ENCODE results near the gene GPR180. TPM values are rescaled to one million over a fixed set of nuclear protein-coding genes. Genes with fewer than 3 reads are reported as not detected.

GPR180 gene
- total and polyA plus RNA-seq, 4 donors, result 1.7 to 7.0 (median 3.9) TPM

DNA sequence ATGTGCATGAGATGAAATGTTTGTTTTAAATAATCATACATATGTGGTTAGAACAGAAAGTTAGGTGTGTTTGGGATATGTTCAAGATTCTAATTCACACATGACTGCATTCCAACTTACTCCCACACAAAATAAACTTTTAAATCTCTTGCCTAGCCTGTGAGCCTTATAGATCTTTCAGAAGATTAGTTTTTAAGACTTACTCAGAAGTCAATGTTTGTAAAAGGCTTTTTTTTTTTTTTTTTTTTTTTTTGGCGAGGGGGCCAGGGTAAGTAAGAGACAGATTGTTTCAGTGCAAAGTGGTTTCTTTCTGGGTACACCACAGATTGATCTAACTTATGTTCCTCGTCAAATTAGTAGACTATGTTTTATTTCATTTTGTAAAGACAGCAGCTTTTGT is 39.1 kb downstream of the GPR180 start:
- TF ChIP-seq, protein P1, sequence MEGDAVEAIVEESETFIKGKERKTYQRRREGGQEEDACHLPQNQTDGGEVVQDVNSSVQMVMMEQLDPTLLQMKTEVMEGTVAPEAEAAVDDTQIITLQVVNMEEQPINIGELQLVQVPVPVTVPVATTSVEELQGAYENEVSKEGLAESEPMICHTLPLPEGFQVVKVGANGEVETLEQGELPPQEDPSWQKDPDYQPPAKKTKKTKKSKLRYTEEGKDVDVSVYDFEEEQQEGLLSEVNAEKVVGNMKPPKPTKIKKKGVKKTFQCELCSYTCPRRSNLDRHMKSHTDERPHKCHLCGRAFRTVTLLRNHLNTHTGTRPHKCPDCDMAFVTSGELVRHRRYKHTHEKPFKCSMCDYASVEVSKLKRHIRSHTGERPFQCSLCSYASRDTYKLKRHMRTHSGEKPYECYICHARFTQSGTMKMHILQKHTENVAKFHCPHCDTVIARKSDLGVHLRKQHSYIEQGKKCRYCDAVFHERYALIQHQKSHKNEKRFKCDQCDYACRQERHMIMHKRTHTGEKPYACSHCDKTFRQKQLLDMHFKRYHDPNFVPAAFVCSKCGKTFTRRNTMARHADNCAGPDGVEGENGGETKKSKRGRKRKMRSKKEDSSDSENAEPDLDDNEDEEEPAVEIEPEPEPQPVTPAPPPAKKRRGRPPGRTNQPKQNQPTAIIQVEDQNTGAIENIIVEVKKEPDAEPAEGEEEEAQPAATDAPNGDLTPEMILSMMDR (IDR thresholded peaks at IDR 0.05; ENCODE audit: control extremely low read depth, extremely low read depth), result no peak
- Histone ChIP-seq H3K27ac (ENCODE audit: low read depth in 1 of 2, low read length in 1 of 2) (no peak overlapping the region), H3K36me3 (ENCODE audit: control insufficient read depth in 4 of 4, insufficient read depth in 4 of 4, low read length in 4 of 4) (no peaks in the 10 kb centered on the region), H3K4me3 (no peak overlapping the region), H3K27me3 (ENCODE audit: control insufficient read depth in 3 of 3, insufficient read depth in 3 of 3, low read length in 2 of 3) (no peaks in the 10 kb centered on the region), H3K4me1 (ENCODE audit: control insufficient read depth in 5 of 5, insufficient read depth in 5 of 5, low read length in 5 of 5) (peaks cover 0 to 25% (median 6%) of the 10 kb centered on the region in 5 donors), H3K9ac (ENCODE audit: insufficient read depth in 1 of 2, low read length in 2 of 2) (no peak overlapping the region), H3K9me3 (ENCODE audit: control insufficient read depth in 4 of 4, insufficient read depth in 3 of 4, low read length in 3 of 4) (no peaks in the 10 kb centered on the region)
- DNase-seq, result peak in 2 of 3 donors; percentile 13 to 59
- no peak for ATAC-seq (ENCODE audit: insufficient read depth, low FRiP score)
- 75 to 83% methylated on average over 2 of the region's 2 CpGs for WGBS, 2 donors

DNA sequence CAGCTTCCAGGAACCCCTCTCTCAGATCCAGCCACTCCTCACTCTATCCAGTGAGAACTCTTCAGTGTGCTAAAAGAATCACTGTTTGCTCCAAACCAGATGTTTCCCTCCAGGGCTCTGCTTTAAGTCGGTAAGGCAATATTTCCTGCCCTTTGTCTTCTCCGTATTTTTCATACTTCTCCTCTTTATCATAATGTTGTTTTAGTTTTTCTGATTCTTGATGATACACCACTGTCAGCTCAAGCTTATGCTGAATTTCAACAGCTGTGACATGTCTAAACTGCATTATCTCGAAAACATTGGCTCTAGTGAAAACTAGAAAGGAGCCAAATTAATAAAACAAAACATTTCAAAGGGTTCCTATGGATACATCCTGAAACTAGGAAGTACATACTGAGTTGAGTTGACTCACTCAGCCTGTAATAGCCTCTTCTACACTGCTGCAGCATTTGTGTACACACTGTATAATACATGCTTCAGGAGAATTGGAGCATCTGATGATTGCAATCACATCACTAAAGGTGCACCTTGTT is 39.8 kb downstream of the GPR180 start:
- H3K27ac ChIP-seq (ENCODE audit: low read depth in 1 of 2, low read length in 1 of 2), result no peak overlapping the region
- DNase-seq (peak; percentile 40 to 97 (median 95)), ATAC-seq (ENCODE audit: insufficient read depth, low FRiP score) (peak; percentile 82)
- no peaks in the 10 kb centered on the region for H3K9me3 ChIP-seq (ENCODE audit: control insufficient read depth in 4 of 4, insufficient read depth in 3 of 4, low read length in 3 of 4)
- no peak overlapping the region for H3K4me3 ChIP-seq
- WGBS, 2 donors, result 29 to 46% methylated on average over 3 of the region's 3 CpGs
- TF ChIP-seq, protein P1 (IDR thresholded peaks at IDR 0.05; ENCODE audit: control extremely low read depth, extremely low read depth), result no peak
- H3K27me3 ChIP-seq (ENCODE audit: control insufficient read depth in 3 of 3, insufficient read depth in 3 of 3, low read length in 2 of 3), result no peaks in the 10 kb centered on the region
- no peaks in the 10 kb centered on the region for H3K36me3 ChIP-seq (ENCODE audit: control insufficient read depth in 4 of 4, insufficient read depth in 4 of 4, low read length in 4 of 4)
- H3K4me1 ChIP-seq (ENCODE audit: control insufficient read depth in 5 of 5, insufficient read depth in 5 of 5, low read length in 5 of 5), result peaks cover 0 to 25% (median 6%) of the 10 kb centered on the region in 5 donors
- H3K9ac ChIP-seq (ENCODE audit: insufficient read depth in 1 of 2, low read length in 2 of 2), result no peak overlapping the region

DNA sequence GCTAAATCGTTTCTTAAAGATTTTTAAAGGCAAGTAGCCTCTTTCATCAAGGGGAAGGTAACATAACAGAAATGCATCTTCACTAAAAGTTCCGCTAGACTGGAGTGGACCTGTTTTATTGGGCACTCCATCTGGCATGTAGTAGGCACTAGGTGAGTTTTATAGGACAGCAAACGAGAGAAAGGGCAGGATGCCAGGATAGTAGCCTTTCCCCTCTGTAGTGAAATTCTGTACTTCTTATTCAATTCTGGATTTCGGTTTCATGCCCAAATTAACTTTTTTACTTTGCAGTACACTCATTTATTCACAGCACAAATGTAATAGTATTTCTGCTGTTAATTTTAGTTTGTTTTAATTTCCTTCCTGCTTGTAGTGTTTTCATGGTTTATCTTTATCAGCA is 45.2 kb downstream of the GPR180 start:
- H3K27ac ChIP-seq (ENCODE audit: low read depth in 1 of 2, low read length in 1 of 2), result no peak overlapping the region
- WGBS, 2 donors, result 82 to 90% methylated on average over 4 of the region's 4 CpGs
- no peak overlapping the region for H3K9ac ChIP-seq (ENCODE audit: insufficient read depth in 1 of 2, low read length in 2 of 2)
- no peaks in the 10 kb centered on the region for H3K36me3 ChIP-seq (ENCODE audit: control insufficient read depth in 4 of 4, insufficient read depth in 4 of 4, low read length in 4 of 4)
- TF ChIP-seq, protein P1 (IDR thresholded peaks at IDR 0.05; ENCODE audit: control extremely low read depth, extremely low read depth), result no peak
- DNase-seq, result no peak
- no peak for ATAC-seq (ENCODE audit: insufficient read depth, low FRiP score)
- no peaks in the 10 kb centered on the region for H3K9me3 ChIP-seq (ENCODE audit: control insufficient read depth in 4 of 4, insufficient read depth in 3 of 4, low read length in 3 of 4)
- H3K4me3 ChIP-seq, result no peak overlapping the region
- H3K27me3 ChIP-seq (ENCODE audit: control insufficient read depth in 3 of 3, insufficient read depth in 3 of 3, low read length in 2 of 3), result no peaks in the 10 kb centered on the region
- H3K4me1 ChIP-seq (ENCODE audit: control insufficient read depth in 5 of 5, insufficient read depth in 5 of 5, low read length in 5 of 5), result peaks cover 0 to 9% (median 3%) of the 10 kb centered on the region in 5 donors

DNA sequence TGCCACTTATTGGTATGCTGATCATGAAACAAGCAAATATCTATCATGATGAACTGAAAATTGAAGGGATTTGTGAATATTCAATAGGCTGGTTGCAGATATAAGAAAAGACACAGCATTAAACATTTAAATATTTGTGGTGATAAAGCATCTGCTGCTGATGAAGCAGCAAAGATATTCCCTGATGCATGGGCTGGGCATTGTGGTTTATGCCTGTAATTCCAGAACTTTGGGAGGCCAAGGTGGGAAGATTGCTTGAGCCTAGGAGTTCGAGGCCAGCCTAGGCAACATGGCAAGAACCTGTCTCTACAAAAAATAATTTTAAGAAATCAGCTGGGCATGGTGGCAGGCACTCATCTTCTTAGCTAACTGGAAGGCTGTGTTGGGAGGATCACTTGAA is 54.5 kb downstream of the GPR180 start:
- WGBS, 2 donors, result 83 to 88% methylated on average over 1 of the region's 1 CpG
- no peak for DNase-seq
- no peak for ATAC-seq (ENCODE audit: insufficient read depth, low FRiP score)

More for the DNA sequence above, 54.5 kb downstream of the GPR180 start:
- Histone ChIP-seq H3K27ac (ENCODE audit: low read depth in 1 of 2, low read length in 1 of 2) (no peak overlapping the region), H3K36me3 (ENCODE audit: control insufficient read depth in 4 of 4, insufficient read depth in 4 of 4, low read length in 4 of 4) (no peaks in the 10 kb centered on the region), H3K27me3 (ENCODE audit: control insufficient read depth in 3 of 3, insufficient read depth in 3 of 3, low read length in 2 of 3) (no peaks in the 10 kb centered on the region), H3K4me1 (ENCODE audit: control insufficient read depth in 5 of 5, insufficient read depth in 5 of 5, low read length in 5 of 5) (peaks cover 0 to 4% (median 0%) of the 10 kb centered on the region in 5 donors), H3K9ac (ENCODE audit: insufficient read depth in 1 of 2, low read length in 2 of 2) (no peak overlapping the region), H3K4me3 (no peak overlapping the region), H3K9me3 (ENCODE audit: control insufficient read depth in 4 of 4, insufficient read depth in 3 of 4, low read length in 3 of 4) (peaks cover 0 to 5% (median 2%) of the 10 kb centered on the region in 4 donors)
- TF ChIP-seq, protein P1 (IDR thresholded peaks at IDR 0.05; ENCODE audit: control extremely low read depth, extremely low read depth), result no peak

All from lung (tissue), 12 donors.